M059J (cell line): ENCODE data around the gene MFSD2B. TPM values are rescaled to one million over a fixed set of nuclear protein-coding genes. Genes with fewer than 3 reads are reported as not detected.
A peak's percentile ranks its signal among the peaks of the same experiment; 100 is the strongest.

Source experiments
- DNase-seq: peaks from one replicate; pipeline ENCODE4 v3.0.0-alpha.2; 2012; ENCODE audit warnings: low read depth
- total RNA-seq: library from RNA; depleted of rRNA; stranded (reverse); fragments of >200 nt; shearing (Covaris generic); gene quantifications from 2 replicates; pipeline ENCODE4 v1.2.3, GENCODE V29; 2014; rRNA removed

Gene MFSD2B
- total RNA-seq = not detected in 2 replicates

GRCh38 chr2:24009680-24010476, at the start of gene MFSD2B:
Gene MFSD2B (plus strand): TSS chr2:24010085. CDS start chr2:24010097, 12 bp downstream.
- DNase-seq = no peak

GRCh38 chr2:23967846-23968245, 42.0 kb upstream of the MFSD2B start:
- DNase-seq = no peak

GRCh38 chr2:23976883-23977282, 33.0 kb upstream of the MFSD2B start:
- no peak for DNase-seq

- DNase-seq = peak; percentile 31
Observed at GRCh38 chr2:23988371-23988770, 21.5 kb upstream of the MFSD2B start.

- no peak for DNase-seq
Observed at GRCh38 chr2:23992931-23993330, 17.0 kb upstream of the MFSD2B start.

- no peak for DNase-seq
Observed at GRCh38 chr2:23993736-23994269, 16.1 kb upstream of the MFSD2B start.

- no peak for DNase-seq
Observed at GRCh38 chr2:23994567-23994966, 15.3 kb upstream of the MFSD2B start.

- no peak for DNase-seq
Observed at GRCh38 chr2:24007693-24008092, 2.2 kb upstream of the MFSD2B start.

GRCh38 chr2:24008672-24009366, 1.1 kb upstream of the MFSD2B start:
- DNase-seq = no peak

GRCh38 chr2:24009367-24009679, 562 bp upstream of the MFSD2B start:
- DNase-seq = no peak

- DNase-seq = no peak
Observed at GRCh38 chr2:24010477-24011249, 778 bp downstream of the MFSD2B start.

GRCh38 chr2:24011250-24012104, 1.6 kb downstream of the MFSD2B start:
- no peak for DNase-seq

GRCh38 chr2:24012521-24013188, 2.8 kb downstream of the MFSD2B start:
- peak; percentile 12 for DNase-seq

- DNase-seq = peak; percentile 12
Observed at GRCh38 chr2:24014902-24015301, 5.0 kb downstream of the MFSD2B start.

- peak; percentile 89 for DNase-seq
Observed at GRCh38 chr2:24015562-24016375, 5.9 kb downstream of the MFSD2B start.

- DNase-seq = peak; percentile 53
Observed at GRCh38 chr2:24016376-24016761, 6.5 kb downstream of the MFSD2B start.

GRCh38 chr2:24016853-24017703, 7.2 kb downstream of the MFSD2B start:
- DNase-seq = no peak

- no peak for DNase-seq
Observed at GRCh38 chr2:24017711-24018110, 7.8 kb downstream of the MFSD2B start.

- DNase-seq = no peak
Observed at GRCh38 chr2:24018241-24018640, 8.4 kb downstream of the MFSD2B start.
